Astrocyte of the spinal cord (primary cell): Measurements from ENCODE around the gene C21orf58.

Source experiments
- DNase-seq: peaks from one replicate; pipeline ENCODE4 v3.0.0; 2011; ENCODE audit warnings: low read depth, low spot score
- H3K4me3 ChIP-seq: 2 replicates; pipeline ENCODE4 v1.5.1; 2011; ENCODE audit warnings: low read depth, mild to moderate bottlenecking, low read length, moderate library complexity
- in situ Hi-C: cut with HindIII; loops from 2 replicates; pipeline ENCODE4 v1.10.0; 2017; ENCODE audit warnings: low sequenced_read_pairs
- TF ChIP-seq, protein P1 (sequence below): IDR thresholded peaks from 2 replicates; pipeline ENCODE4 v1.5.1; 2012; ENCODE audit warnings: low read depth, mild to moderate bottlenecking, low read length, inconsistent platforms

Gene C21orf58

DNA sequence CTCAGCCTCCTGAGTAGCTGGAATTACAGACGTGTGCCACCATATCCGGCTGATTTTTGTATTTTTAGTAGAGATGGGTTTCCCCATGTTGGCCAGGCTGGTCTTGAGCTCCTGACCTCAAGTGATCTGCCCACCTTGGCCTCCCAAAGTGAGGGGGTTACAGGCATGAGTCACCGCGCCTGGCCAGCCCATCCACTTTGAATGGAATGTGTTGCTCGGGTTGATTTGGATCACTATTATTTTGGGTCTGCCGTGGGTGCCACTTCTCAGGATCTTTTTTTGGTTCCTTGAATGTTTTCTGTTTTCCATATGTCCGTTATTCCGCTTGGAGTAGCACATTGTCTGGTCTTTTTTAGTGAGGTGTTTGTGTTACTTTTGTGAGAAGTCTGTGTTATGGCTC, 17.3 kb upstream of the C21orf58 start:
- DNase-seq: no peak
- H3K4me3 ChIP-seq: no peak overlapping the region
- in situ Hi-C loops: no loop called here
- TF ChIP-seq, protein P1, sequence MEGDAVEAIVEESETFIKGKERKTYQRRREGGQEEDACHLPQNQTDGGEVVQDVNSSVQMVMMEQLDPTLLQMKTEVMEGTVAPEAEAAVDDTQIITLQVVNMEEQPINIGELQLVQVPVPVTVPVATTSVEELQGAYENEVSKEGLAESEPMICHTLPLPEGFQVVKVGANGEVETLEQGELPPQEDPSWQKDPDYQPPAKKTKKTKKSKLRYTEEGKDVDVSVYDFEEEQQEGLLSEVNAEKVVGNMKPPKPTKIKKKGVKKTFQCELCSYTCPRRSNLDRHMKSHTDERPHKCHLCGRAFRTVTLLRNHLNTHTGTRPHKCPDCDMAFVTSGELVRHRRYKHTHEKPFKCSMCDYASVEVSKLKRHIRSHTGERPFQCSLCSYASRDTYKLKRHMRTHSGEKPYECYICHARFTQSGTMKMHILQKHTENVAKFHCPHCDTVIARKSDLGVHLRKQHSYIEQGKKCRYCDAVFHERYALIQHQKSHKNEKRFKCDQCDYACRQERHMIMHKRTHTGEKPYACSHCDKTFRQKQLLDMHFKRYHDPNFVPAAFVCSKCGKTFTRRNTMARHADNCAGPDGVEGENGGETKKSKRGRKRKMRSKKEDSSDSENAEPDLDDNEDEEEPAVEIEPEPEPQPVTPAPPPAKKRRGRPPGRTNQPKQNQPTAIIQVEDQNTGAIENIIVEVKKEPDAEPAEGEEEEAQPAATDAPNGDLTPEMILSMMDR: no peak

- in situ Hi-C loops: no loop called here
- no peak for DNase-seq
- H3K4me3 ChIP-seq: no peak overlapping the region
- TF ChIP-seq, protein P1: no peak
These were observed 12.9 kb upstream of the C21orf58 start for GRCh38 chr21:46336603-46337002.

DNA sequence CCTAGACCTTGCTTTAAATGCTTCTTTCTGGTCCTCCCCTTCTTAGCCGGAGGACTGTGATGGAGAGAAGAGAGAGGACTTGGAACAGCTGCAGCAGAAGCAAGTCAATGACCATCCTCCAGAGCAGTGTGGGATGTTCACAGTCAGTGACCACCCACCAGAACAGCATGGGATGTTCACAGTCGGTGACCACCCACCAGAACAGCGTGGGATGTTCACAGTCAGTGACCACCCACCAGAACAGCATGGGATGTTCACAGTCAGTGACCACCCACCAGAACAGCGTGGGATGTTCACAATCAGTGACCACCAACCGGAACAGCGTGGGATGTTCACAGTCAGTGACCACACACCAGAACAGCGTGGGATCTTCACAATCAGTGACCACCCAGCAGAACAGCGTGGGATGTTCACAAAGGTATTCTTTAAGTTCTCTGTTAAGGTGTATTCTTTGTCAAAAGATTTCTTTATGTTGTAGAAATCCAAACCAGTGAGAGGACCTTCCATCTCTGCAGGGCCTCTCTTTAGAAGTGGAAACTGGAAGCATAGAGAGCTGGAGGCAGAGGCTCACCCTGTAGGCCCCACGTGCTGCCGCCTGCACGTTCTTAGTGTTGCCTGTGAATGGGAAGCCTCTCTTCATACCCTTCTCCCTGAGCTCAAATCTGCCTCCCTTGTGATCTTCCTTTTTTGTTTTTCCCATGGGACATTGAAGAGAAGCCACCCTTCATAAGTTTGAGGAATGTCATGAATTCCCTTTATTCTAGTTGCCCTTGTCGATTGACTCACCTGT, 10.9 kb upstream of the C21orf58 start:
- H3K4me3 ChIP-seq: no peak overlapping the region
- in situ Hi-C loops: no loop called here
- TF ChIP-seq, protein P1: no peak
- DNase-seq: no peak

DNA sequence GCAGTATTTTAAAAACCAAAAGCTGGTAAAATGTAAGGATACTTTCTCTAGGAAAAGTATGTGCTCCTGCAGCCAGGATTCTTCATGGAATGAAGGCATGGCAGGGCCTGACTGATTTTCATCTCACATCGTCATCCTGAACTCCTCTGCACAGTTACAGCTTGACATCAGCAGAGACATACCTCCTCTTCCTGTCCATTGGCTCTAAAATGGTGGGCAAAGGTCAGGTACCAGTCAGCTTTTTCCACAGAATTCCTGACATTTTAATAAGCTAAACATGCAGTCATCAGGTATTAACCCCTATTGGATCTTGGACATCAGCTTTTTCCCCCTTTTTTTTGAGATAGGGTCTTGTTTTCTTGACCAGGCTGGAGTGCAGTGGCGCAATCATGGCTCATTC, 6.1 kb upstream of the C21orf58 start:
- DNase-seq: no peak
- H3K4me3 ChIP-seq: no peak overlapping the region
- TF ChIP-seq, protein P1: no peak
- in situ Hi-C loops: no loop called here

- TF ChIP-seq, protein P1: no peak
- in situ Hi-C loops: no loop called here
- H3K4me3 ChIP-seq: no peak overlapping the region
- no peak for DNase-seq
These were observed 4.5 kb upstream of the C21orf58 start for GRCh38 chr21:46328151-46328550.

GRCh38 chr21:46327711-46328110, 4.0 kb upstream of the C21orf58 start:
- no peak overlapping the region for H3K4me3 ChIP-seq
- in situ Hi-C loops: no loop called here
- TF ChIP-seq, protein P1: no peak
- DNase-seq: no peak
